ENCODE data around the gene PPY. TPM values are rescaled to one million over a fixed set of nuclear protein-coding genes. Genes with fewer than 3 reads are reported as not detected.

The PPY gene
- total RNA-seq, 1 experiment from 2014 or later, result not detected

DNA sequence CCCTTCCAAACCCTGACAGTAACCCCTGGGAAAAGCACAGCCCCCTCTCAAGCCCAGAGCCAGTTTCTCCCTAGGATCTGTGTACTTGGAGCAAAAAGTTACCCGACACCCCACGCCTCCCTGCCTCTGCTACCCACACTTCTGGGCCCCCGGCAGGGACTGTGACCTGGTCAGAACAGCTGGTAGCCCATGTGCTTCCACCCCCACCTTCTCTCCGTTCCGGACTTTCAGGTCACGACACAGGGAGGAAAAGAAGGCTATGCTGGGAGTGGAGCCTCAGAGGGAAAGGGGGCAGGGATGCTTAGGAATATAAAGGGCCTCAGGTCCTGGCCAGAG, 6.4 kb downstream of the PPY start:
- H3K9ac ChIP-seq (ENCODE audit: extremely low read depth, insufficient read length, low read length), result no peak overlapping the region

More for the DNA sequence above, 6.4 kb downstream of the PPY start:
- no peak overlapping the region for H4K91ac ChIP-seq (ENCODE audit: insufficient read length, low read depth, low read length)
- no peaks in the 10 kb centered on the region for H3K79me1 ChIP-seq (ENCODE audit: insufficient read depth, low read depth, low read length, poor library complexity, severe bottlenecking)
- H3K4ac ChIP-seq (ENCODE audit: low read depth, low read length), result no peak overlapping the region
- no peak overlapping the region for H3K27ac Mint-ChIP-seq
- no peak overlapping the region for H3K4me3 Mint-ChIP-seq
- H3K18ac ChIP-seq (ENCODE audit: insufficient read length, low read depth, low read length), result no peak overlapping the region
- no peaks in the 10 kb centered on the region for H3K9me3 ChIP-seq (ENCODE audit: control insufficient read depth, low read depth, low read length)
- no peaks in the 10 kb centered on the region for H3K79me2 ChIP-seq (ENCODE audit: insufficient read depth, low read length)
- no CpG with 5 or more reads among the region's 6 CpGs for whole genome bisulfite sequencing (ENCODE audit: extremely low coverage, insufficient read length, low lambda C conversion rate)
- TF ChIP-seq, protein P1, sequence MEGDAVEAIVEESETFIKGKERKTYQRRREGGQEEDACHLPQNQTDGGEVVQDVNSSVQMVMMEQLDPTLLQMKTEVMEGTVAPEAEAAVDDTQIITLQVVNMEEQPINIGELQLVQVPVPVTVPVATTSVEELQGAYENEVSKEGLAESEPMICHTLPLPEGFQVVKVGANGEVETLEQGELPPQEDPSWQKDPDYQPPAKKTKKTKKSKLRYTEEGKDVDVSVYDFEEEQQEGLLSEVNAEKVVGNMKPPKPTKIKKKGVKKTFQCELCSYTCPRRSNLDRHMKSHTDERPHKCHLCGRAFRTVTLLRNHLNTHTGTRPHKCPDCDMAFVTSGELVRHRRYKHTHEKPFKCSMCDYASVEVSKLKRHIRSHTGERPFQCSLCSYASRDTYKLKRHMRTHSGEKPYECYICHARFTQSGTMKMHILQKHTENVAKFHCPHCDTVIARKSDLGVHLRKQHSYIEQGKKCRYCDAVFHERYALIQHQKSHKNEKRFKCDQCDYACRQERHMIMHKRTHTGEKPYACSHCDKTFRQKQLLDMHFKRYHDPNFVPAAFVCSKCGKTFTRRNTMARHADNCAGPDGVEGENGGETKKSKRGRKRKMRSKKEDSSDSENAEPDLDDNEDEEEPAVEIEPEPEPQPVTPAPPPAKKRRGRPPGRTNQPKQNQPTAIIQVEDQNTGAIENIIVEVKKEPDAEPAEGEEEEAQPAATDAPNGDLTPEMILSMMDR (conservative IDR thresholded peaks at IDR 0.05), result no peak
- no peaks in the 10 kb centered on the region for H4K20me1 ChIP-seq (ENCODE audit: control insufficient read depth, insufficient read depth, insufficient read length)
- H3K36me3 Mint-ChIP-seq (ENCODE audit: insufficient read depth in 1 of 3, low read depth in 3 of 3), result no peaks in the 10 kb centered on the region
- peaks cover 60% of the 10 kb centered on the region for H3K27me3 Mint-ChIP-seq (ENCODE audit: low read depth)
- H3K4me1 ChIP-seq (ENCODE audit: insufficient read depth, low read length), result no peaks in the 10 kb centered on the region
- H3K4me2 ChIP-seq (ENCODE audit: insufficient read depth, insufficient read length, low read length), result no peak overlapping the region
- H3K56ac ChIP-seq (ENCODE audit: insufficient read length, low read depth, low read length), result no peak overlapping the region
- H2AK5ac ChIP-seq (ENCODE audit: insufficient read length, low read length), result no peak overlapping the region
- H2BK20ac ChIP-seq (ENCODE audit: low read depth, low read length, poor library complexity, severe bottlenecking), result no peak overlapping the region
- no peak overlapping the region for H3K23ac ChIP-seq (ENCODE audit: insufficient read length, low read depth, low read length)
- H2BK120ac ChIP-seq (ENCODE audit: low read depth, low read length, poor library complexity, severe bottlenecking), result no peak overlapping the region
- H3T11ph ChIP-seq (ENCODE audit: low read length), result no peak overlapping the region
- H2BK15ac ChIP-seq (ENCODE audit: low read depth, low read length), result no peak overlapping the region
- H3K27ac ChIP-seq (ENCODE audit: insufficient read length, low read depth, low read length), result no peak overlapping the region
- no peak for DNase-seq
- H2BK5ac ChIP-seq (ENCODE audit: insufficient read length, low read length), result no peak overlapping the region
- no peak overlapping the region for H4K5ac ChIP-seq (ENCODE audit: insufficient read length, low read depth, low read length)
- H3K23me2 ChIP-seq (ENCODE audit: insufficient read length, low read depth, low read length, poor library complexity, severe bottlenecking), result no peaks in the 10 kb centered on the region
- no peak overlapping the region for H2AFZ ChIP-seq (ENCODE audit: low read length)
- peaks cover 5 to 14% of the 10 kb centered on the region in 2 experiments for H3K4me1 Mint-ChIP-seq
- no peak overlapping the region for H4K8ac ChIP-seq (replicated peaks; ENCODE audit: insufficient read length, low read depth, low read length)
- H3K27me3 ChIP-seq (ENCODE audit: insufficient read depth, low read length), result peaks cover 4% of the 10 kb centered on the region
- H3K9me3 Mint-ChIP-seq, result no peaks in the 10 kb centered on the region
- no peak overlapping the region for H2BK12ac ChIP-seq (ENCODE audit: insufficient read length, low read depth, low read length)
- H3K14ac ChIP-seq (ENCODE audit: insufficient read depth, low read length), result no peak overlapping the region

All from H9 (cell line).